Dermis blood vessel endothelial cell (primary cell): Measurements from ENCODE around the gene SOX6. TPM values are rescaled to one million over a fixed set of nuclear protein-coding genes. Genes with fewer than 3 reads are reported as not detected.
A peak's percentile ranks its signal among the peaks of the same experiment; 100 is the strongest.

ENCODE experiments used
- DNase-seq: peaks from one replicate; pipeline ENCODE4 v3.0.0; 2010
- total RNA-seq: library from RNA; depleted of rRNA; stranded (reverse); fragments of >200 nt; gene quantifications from 2 replicates; pipeline ENCODE4 v1.2.3, GENCODE V29; 2014

SOX6 gene
- total RNA-seq, 1 donor from 2014 or later = under 0.01 TPM

DNA sequence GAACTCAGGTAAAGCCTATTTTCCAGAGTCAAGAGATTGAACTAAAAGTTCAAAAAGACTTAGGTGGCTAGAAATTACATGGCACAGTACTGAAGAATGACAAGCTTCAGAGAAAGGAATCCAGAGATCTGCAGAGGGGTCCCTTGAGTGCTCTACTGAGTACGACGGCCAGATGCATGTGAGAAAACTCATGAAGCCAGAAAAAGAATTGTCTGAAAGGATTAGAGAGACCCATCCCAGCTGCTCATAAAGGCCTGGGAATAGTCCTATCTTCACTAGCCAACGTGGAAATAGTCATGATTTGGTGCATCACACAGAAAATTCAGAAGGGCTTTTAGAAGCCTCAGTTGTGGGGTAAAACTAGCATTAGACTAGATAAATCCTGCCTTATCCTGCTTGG, 91.3 kb downstream of the SOX6 start:
- DNase-seq = no peak

DNA sequence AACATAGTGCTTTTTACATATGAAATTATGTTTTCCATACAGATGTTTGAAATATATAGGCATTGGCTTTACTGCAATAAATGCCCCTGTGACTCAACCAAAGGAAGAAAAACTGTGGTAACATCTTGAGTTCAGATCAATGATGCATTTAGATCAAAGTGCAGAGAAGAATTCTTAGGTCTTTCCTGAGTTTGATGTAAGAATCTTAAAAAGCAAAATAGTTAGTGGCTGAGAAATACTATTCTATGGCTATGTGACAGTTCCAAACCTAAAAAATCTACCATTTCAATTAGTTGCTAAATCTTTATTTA, 93.7 kb downstream of the SOX6 start:
- no peak for DNase-seq

DNA sequence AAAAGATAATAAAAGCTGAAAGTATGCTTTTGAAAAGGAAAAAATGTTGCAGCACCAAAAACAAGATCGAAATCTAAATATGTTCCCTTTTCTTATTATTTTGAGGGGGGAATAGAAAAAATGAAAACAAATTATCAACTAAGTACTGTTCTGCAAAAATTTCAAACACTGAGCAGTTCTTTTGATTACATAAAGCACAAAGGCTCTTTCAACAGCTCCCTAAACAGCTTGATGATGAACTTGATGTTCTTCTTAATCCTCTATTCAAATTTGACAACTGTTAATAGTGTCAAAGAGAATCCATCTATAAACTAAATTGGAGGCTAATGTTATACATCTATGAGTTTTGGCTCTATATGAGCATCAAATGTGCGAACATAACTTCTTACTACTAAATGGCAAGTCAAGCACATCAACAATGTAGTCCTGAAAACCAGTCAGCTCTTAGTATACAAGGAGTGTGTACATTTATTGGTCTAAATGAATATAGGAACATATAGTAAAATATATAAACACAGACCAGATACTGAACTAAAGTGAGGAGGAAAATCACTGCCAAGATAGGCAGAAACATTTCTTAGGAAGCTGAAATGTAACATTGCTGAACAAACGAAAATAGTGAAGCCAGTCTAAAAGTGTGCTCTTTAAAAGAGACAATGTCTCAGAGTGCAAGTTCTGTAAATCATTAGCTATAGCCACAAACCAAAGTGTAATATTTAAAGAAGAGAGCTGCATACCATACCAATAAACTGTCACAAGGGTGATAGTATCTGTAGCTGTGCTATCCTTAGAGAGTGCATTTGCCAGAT, 94.3 kb downstream of the SOX6 start:
- DNase-seq = no peak

DNA sequence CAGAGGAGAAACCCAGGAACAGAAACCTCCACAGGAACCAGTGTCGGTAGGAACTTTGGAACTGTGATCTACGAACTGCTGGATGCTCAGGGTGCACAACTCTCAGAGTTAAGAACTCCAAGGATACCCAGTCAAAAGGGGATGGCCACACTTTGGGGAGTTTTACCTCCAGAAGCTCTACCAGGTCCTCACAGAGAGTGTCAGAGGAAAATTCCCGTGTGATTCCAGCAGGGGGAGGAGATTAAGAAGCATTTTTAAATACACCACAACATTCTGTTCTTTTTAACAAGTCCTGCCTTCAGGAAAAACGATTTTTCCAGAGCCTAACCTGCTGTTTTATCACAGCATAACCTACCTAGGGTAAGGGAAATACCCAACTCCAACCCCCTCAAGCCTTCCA, 104.0 kb downstream of the SOX6 start:
- no peak for DNase-seq

DNA sequence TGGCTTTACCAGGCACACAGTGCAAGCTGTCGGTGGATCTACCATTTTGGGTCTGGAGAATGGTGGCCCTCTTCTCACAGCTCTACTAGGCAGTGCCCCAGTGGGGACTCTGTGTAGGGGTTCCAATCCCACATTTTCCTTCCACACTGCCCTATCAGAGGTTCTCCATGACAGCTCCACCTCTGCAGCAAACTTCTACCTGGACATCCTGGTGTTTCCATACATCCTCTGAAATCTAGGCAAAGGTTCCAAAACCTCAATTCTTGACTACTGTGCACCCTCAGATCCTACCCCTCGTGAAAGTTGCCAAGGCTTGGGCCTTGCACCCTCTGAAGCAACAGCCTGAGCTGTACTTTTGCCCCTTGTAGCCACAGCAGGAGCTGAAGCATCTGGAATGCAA, 108.1 kb downstream of the SOX6 start:
- no peak for DNase-seq

DNA sequence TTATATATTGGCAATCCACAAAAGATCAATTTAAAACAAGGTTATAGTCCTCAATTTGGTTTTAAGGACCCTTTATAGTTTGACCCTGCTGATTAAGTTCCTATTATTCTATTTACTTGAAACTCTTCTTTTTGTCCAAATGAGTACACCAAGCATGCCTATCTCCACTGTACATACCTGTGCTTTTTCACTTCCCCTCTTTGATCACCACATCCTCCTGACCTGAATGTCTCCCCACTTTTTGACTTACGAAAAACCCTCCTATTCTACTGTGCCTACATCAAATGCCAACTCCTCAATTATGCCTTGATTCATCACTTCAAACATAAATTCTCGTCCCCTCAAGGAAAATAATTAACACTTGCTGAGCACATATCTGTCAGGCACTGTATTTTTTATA, 113.5 kb downstream of the SOX6 start:
- no peak for DNase-seq

DNA sequence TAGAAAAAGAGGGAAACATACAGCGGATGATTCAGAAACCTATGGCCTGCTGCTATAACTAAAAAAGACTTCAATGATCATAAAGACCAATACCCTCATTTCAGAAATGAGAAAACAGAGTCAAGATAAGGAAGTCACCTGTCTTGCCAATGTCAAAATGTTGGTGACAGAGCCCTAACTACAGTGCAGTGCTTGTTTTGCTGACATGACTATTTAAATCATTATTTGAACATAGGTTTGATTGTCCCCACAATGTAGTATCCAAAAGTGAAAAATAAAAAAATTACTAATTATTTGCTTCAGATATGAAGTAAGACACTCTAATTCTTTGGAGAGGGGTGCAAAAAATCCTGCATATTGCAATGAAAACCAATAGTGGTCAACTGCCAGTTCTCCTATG, 115.7 kb downstream of the SOX6 start:
- no peak for DNase-seq

DNA sequence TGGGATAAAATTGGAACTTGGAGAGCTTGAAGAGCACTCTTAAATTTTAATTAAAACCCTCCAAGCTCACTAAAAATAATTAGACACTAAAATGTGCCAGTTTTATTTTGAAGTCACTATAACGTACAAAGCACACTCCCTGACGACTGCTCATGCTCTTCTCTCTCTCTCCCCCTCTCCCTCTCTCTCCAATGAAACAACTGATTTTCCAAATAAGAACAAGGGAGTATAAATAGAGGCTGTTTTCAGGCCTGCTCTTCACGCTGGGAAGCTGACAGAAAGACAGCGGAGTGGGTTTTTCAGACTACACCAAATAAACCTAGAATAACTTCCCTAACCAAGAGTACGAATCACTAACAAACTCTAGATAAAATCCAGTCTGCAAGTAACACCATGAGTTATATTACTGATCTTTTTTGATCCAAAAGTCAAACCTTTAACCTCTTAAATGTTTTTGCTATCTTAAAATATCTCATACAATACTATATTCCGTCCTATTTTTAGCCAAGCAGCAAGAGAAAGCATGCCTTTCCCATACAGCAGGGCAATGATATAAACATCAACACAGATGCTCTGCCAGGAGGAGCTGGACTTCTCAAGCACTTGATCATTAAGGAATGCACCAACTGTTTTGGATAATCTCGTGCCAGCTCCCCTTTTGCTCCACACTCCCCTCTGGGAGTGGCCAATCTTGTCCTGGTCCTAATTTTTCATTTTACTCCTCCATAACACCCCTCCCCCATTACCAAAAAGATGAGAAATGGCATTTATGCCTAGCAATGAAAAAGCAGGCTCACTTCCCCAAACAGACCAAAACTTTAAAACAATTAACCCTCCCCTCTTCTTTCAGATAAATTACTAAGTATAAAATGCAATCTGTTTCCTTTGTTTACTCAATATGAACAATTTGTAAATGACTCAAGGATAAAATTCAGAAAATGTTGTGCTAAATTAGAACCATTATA, 116.9 kb downstream of the SOX6 start:
- DNase-seq = no peak

DNA sequence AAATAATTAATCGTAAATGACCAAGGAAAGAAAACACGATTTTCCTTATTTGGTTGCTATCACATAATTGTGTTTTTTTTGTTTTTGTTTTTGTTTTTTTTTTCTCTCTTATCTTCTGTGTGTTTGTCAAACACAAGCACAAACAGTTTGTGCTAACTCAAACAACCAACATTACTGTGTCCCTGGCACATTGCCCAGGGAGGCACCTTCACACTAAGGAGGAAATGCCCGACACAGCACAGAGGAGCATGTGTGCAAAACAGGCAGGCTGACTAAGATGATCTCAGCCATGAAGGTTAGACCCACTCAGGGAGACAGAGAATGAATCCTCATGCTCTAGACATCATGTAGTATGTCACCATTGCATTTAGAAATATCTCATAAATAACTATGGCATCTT, 130.1 kb downstream of the SOX6 start:
- peak; percentile 84 for DNase-seq

DNA sequence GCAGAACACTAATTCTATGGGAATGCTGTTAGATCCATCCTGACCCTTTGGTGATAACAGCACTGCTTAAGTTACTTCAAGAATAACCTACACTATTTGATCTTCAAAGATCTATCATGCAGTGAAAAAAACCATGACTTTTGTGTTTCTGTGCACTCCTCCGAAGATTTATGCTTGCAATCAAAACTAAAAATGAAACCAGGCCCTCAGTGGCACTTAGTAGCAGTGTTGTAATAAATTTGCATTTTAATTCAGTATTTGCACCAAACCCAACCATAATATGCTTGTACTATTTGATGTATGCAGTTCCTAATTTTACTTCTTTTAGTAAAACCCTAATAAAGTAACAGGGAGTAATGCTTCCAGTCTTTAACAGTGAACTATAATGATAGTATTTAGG, 130.7 kb downstream of the SOX6 start:
- peak; percentile 1 for DNase-seq

DNA sequence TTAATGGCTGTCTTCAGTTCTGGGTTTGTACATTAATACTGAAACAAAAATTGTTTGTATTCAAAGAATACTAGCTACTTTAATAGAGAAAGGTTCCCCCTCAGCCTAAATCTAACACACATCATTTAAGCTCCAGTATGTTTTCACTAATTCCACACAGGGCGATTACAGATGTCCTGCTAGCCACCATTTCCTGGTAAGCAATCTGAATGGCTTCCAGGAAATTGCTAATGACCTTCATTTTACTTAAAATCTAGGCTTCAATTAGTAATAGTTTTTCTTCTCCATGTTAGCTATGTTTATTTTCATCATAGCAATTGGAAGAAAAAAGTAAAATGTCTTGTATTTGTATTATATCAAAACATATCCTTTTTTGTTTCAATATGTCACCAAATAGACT, 132.8 kb downstream of the SOX6 start:
- DNase-seq = peak; percentile 31

DNA sequence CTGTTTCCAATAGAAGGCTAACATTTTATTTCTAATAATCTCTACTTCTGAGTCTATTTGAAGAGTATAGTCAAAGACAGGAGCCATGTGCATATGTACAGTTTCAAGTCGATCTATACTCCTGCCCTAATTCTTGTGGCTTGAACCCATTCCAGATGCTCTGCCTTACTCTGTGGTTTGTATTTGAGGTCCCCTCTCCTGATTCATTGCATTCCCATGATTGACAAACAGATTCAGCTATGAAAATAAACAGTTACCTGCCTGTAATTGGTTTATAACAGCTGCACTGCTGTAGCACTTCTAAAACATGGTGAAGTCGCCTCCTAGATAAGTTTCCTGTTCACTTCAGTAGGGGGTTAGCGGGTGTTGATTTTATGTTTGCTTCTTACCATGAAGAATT, 138.7 kb downstream of the SOX6 start:
- DNase-seq = no peak

DNA sequence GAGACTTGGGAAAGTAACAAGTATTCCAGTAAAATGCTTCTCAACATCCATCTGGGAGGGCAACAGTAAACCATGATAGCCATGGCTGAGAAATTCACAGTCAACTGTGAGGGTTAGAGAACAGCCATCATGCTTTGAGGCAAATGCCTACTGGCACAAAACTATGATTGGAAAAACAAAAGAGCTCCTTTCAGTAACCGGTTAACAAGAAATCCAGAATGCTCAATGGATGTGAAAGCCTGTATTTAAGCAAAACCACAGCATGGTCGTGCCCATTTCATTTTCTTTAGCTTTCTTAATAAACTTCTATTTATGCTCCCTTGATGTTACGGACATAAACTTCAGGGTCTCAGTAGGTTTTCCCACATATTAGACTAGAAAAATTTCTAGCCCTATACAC, 139.5 kb downstream of the SOX6 start:
- DNase-seq = no peak

DNA sequence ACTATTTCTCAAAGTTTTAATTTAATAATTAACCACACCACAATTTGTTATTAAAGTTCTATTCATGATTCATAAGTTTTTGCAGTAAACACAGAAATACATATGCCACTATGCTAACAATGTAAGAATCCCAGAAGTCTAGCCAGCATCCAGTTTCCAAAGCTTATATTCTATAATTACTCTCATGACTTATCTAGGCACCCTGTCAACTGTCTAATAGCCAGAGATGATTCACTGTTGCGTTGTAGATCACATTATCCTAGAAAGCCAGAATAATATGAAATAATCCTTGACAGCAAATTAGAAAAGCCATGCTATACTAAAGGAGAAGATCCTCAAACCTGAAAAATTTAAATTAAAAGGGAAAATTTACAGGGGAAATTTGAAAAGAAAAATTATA, 141.0 kb downstream of the SOX6 start:
- no peak for DNase-seq

DNA sequence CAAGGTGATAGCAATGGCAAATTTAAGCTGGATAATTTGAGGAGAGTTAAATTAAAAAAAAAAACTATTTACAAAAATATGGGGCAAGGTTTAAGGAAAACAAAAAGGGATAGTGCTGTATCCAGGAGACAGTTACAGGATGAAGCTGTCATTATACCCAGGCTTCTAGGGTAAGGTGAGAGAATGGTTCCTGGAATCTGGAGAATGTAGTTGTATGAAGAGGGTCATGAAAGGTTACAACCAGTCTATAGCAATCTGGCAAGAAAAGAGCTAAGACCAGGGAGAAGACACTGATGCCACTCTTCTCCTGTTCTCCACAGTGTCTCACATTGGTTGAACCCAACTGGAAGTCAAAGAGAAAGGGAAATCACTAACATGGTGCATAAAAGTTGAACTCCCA, 144.9 kb downstream of the SOX6 start:
- DNase-seq = no peak

DNA sequence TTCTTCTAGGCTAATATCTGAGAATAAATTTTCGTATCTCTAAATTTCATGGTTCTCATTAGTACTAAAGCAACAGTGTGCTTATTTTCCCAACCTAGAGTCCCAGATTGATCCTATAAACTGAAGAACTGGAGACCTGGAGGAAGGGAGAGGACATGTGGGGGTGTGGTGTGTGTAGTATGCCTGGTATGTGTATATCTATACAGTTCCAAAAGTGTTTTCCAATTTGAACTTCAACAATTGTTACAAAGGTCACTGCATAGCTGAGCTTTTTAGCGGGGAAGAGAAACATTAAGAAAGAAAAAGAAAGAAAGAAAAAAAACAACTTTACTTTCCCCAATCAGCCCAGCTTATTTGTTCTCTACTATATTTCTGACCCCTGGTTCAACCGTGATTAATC, 152.1 kb downstream of the SOX6 start:
- DNase-seq = no peak

DNA sequence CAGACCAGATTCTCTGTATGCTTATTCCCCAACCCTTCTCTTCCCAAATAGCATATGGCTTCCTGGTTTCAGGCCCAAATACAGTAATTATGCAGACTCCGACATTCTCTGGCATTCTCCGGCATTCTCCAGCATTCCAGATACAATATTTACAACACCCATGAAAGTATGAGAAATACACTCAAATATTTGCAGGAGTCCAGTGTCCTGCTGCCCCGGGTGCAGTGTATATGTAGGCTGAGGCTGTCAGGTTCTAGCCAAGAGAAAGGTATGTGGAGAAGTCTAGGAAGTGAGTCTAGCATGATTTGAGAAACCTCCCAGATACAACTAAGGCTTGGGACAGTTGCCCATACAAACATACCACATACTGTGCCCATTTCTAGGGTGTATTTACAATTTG, 160.7 kb downstream of the SOX6 start:
- no peak for DNase-seq

DNA sequence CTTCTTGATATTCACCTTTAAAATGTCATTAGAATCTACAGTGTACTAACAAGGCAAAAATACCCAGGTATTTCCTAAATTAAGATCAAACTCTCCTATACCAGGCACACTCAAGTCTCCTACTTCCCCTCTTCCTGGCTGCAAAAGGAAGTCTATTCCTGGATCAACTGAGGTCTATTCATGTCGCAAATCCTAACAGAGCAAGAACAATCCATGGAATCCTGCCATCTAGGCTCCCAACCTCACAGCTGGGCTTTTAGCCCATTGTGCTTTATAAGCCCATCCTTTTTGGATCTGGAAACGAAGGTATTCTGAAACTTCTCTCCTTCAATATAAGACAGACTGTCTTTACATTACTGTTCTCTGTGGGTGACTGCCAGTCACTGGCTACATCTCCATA, 161.8 kb downstream of the SOX6 start:
- DNase-seq = peak; percentile 11

DNA sequence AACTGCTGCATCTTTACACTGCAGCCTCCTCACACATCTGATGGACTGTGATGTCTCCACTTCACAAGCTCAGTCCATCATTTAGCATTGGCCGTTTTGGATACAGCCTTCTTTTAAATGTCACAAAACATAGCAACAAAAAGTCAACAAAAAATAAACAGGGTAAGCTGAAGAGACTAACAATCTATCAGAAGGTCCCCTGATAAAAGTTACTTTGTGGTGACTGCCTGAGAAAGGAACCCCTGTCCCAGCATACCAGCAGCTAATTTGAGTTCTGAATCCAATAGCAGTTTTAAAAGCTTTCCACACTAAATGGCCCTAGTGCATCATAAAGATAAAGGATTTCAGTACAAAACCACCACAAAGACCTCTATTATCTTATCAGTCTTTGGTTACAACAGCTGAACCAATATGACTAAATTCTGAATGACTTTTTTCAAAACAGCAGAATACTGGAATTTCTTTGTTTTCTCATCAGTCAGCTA, 162.4 kb downstream of the SOX6 start:
- no peak for DNase-seq

DNA sequence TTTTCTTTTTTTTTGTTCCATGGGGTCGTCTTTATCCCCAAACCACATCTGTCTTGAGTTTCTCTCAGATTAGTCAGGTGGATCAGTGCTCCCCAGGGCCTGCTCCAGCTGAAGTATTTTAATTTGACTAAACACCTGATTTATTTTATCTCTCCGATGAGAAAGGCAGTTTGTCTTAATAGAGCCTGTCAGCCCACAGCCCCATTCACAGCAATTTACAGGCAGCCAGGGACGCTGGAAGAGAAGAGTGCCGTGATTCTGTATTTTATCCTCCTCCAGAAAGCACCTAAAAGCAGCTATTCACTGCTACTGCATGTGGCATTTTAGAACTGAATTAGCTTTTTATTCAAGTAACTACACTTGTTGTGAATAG, 164.5 kb downstream of the SOX6 start:
- no peak for DNase-seq

DNA sequence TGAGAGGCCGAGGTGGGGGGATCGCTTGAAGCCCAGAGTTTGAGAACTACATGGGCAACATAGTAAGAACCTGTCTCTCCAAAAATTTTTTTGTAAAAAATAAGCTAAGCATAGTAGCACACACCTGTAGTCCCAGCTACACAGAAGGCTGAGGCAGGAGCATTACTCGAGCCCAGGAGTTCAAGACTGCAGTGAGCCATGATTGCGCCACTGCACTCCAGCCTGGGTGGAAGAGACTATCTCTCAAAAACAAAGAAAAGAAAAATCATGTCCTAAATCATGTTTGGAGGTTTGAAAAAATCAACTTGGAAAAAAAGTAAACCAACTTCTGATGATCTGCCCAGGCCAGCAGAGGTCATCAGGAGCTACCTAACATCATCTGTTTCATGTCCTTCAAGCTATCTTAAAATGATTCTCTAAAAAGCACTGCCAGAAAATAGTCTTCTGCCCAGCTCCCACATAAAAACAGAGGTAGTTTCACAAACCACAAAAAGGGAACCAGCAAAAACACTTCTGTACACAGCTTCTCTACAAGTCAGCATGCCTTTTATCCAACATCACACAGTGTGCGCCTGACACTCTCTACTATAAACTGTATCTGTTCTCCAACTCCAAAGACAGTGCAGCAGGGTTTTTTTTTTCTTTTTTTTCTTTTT, 165.0 kb downstream of the SOX6 start:
- DNase-seq = peak; percentile 2

DNA sequence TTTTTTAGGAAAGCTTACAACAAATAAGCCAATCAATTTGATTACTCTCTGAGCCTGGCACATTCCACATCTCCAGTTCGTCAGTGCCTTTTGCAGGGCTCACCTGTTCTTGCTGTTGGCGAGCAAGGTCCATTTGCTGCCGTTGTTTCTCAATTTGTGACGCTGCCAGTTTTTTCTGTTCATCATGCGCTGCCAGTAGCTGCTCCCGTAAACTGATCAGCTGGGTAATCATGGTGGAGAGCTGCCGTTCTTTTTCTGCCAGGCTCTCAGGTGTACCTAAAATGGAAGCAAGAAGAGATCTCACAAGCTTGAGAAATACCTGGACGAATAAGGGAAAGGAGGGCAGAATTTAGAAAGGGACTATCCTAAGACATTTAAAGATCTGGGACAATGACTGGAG, 169.7 kb downstream of the SOX6 start:
- DNase-seq = no peak

DNA sequence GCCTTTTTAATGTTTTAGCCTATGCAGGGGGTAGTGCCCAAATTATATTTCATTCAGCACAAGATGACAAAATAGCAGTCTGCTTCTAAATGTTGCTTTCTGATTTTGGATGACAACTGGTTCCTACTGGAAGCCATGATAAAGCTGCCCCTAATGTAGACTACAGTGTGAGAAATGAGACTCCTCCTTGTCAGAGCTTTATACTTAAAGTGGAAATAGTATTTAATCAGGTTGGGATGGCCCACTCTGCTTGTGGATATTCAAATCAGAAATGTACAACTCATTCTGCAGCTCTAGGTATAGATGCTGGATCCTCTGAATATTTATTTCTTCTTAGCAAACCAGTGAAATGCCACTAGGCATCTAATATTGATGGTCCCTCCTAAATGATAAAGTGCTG, 171.3 kb downstream of the SOX6 start:
- DNase-seq = no peak

DNA sequence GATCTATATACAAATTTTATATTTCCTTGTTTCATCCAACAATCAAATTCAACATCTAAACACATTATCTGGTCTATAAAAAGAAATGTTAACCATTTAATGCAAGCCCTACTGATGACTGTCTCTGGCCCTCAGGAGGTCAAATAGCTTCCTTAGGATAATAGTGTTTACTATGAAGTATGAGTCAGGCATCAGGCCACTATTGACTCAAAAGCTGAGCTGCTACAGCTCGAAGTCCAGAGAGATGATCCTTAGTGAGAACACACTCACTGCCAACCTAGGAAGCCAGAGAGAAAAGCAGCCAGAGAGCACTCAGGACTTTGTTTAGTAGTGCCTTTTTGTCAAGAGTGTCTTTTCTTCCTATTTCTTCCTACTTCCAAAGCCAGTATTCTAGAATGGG, 171.8 kb downstream of the SOX6 start:
- peak; percentile 7 for DNase-seq
